Thoracic aorta (tissue), 2 donors: Measurements from ENCODE around the gene PRKCB. TPM values are rescaled to one million over a fixed set of nuclear protein-coding genes. Genes with fewer than 3 reads are reported as not detected.

Source experiments
- ATAC-seq: fragments of 150-250 bp; one replicate; pipeline ENCODE4 v1.8.0; 2017; ENCODE audit warnings: low read depth; ENCODE audit not compliant: insufficient number of reproducible peaks, low FRiP score
- DNase-seq: peaks from one replicate; pipeline ENCODE4 v3.0.0-alpha.2; 2020; ENCODE audit warnings: low spot score
- H3K27ac ChIP-seq, 2 donors: fragments of 200-600 bp; sonication (generic); 1 replicate in 1 of 2; 2 replicates in 1 of 2; pipeline ENCODE4 v1.5.1; 2016; ENCODE audit warnings: mild to moderate bottlenecking in 2 of 2, moderate library complexity in 2 of 2
- H3K27me3 ChIP-seq: fragments of 200-600 bp; sonication (generic); replicated peaks from 2 replicates; pipeline ENCODE4 v1.6.0; 2016; ENCODE audit warnings: mild to moderate bottlenecking; ENCODE audit not compliant: insufficient read depth
- H3K36me3 ChIP-seq: fragments of 200-600 bp; sonication (generic); one replicate; pipeline ENCODE4 v1.5.1; 2016
- H3K4me1 ChIP-seq, 2 donors: fragments of 200-600 bp; sonication (generic); 1 replicate in 1 of 2; 2 replicates in 1 of 2; pipeline versions ENCODE4 v1.5.1 to v1.6.0; 2016; ENCODE audit warnings: low read depth in 2 of 2, mild to moderate bottlenecking in 1 of 2; ENCODE audit not compliant: control insufficient read depth in 1 of 2
- H3K4me3 ChIP-seq: fragments of 200-600 bp; sonication (generic); 2 replicates; pipeline ENCODE4 v1.5.1; 2016; ENCODE audit warnings: mild to moderate bottlenecking
- H3K9me3 ChIP-seq: fragments of 200-600 bp; sonication (generic); 2 replicates; pipeline ENCODE4 v1.5.1; 2016
- total RNA-seq, 2 donors: library from RNA; depleted of rRNA; stranded (reverse); fragments of >200 nt; gene quantifications; one replicate each; pipeline versions ENCODE4 v1.1.0 to v1.2.3, GENCODE V29; 2016
- TF ChIP-seq, protein P1 (sequence below): fragments of 200-600 bp; sonication (generic); IDR thresholded peaks from one replicate; pipeline ENCODE4 v1.5.1; 2019; ENCODE audit warnings: antibody characterized with exemption

The PRKCB gene
- total RNA-seq, 2 donors from 2014 or later: 3.4 to 7.5 TPM

DNA sequence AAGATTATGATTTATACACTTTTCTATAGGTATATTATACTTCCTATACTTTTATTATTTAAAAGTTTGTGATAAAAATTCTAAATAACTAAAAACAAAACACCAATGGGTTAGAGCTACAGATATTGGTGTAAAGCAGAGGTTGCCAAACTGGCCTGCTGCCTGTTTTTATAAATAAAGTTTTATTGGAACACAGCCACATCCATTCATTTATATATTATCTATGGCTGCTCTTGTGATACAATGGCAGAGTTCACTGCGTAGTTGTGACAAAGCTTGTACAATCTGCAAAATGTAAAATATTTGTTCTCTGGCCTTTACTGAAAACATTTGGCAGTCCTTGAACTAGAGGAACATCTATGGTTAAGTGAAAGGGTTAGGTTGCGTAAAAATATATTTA, 208.7 kb downstream of the PRKCB start:
- H3K36me3 ChIP-seq: no peaks in the 10 kb centered on the region
- no peaks in the 10 kb centered on the region for H3K27me3 ChIP-seq
- H3K9me3 ChIP-seq: no peaks in the 10 kb centered on the region
- no peak overlapping the region for H3K27ac ChIP-seq
- ATAC-seq (no peak), DNase-seq (no peak)
- no peak overlapping the region for H3K4me3 ChIP-seq
- TF ChIP-seq, protein P1, sequence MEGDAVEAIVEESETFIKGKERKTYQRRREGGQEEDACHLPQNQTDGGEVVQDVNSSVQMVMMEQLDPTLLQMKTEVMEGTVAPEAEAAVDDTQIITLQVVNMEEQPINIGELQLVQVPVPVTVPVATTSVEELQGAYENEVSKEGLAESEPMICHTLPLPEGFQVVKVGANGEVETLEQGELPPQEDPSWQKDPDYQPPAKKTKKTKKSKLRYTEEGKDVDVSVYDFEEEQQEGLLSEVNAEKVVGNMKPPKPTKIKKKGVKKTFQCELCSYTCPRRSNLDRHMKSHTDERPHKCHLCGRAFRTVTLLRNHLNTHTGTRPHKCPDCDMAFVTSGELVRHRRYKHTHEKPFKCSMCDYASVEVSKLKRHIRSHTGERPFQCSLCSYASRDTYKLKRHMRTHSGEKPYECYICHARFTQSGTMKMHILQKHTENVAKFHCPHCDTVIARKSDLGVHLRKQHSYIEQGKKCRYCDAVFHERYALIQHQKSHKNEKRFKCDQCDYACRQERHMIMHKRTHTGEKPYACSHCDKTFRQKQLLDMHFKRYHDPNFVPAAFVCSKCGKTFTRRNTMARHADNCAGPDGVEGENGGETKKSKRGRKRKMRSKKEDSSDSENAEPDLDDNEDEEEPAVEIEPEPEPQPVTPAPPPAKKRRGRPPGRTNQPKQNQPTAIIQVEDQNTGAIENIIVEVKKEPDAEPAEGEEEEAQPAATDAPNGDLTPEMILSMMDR: no peak
- no peaks in the 10 kb centered on the region for H3K4me1 ChIP-seq

GRCh38 chr16:24045641-24046040, 209.9 kb downstream of the PRKCB start:
- no peaks in the 10 kb centered on the region for H3K9me3 ChIP-seq
- ATAC-seq (no peak), DNase-seq (no peak)
- no peaks in the 10 kb centered on the region for H3K27me3 ChIP-seq
- no peaks in the 10 kb centered on the region for H3K36me3 ChIP-seq
- H3K4me1 ChIP-seq: no peaks in the 10 kb centered on the region
- no peak overlapping the region for H3K27ac ChIP-seq
- TF ChIP-seq, protein P1: no peak
- no peak overlapping the region for H3K4me3 ChIP-seq

DNA sequence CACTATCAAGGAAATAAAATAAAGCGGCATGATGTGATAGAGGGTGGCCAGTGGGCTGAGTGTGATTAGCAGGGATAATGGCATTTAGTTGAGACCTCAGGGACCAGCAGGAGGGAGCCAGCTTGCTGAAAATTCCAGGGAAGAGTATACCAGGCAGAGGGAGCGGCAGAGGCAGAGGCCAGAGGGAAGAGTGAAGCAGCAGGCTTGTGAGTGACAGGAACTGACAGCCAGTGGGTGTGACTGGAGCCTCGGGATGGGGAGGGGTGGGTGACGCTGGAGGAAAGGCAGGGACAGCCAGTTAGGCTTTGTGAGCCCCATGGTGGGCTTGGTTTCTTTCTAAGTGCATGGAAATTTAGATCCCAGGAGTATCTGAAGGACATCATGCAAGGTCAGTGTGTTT, 210.7 kb downstream of the PRKCB start:
- ATAC-seq: no peak
- H3K27me3 ChIP-seq: no peaks in the 10 kb centered on the region
- no peak overlapping the region for H3K27ac ChIP-seq
- H3K4me3 ChIP-seq: no peak overlapping the region
- no peaks in the 10 kb centered on the region for H3K36me3 ChIP-seq
- no peaks in the 10 kb centered on the region for H3K4me1 ChIP-seq
- no peaks in the 10 kb centered on the region for H3K9me3 ChIP-seq
- DNase-seq: no peak
- TF ChIP-seq, protein P1: no peak

DNA sequence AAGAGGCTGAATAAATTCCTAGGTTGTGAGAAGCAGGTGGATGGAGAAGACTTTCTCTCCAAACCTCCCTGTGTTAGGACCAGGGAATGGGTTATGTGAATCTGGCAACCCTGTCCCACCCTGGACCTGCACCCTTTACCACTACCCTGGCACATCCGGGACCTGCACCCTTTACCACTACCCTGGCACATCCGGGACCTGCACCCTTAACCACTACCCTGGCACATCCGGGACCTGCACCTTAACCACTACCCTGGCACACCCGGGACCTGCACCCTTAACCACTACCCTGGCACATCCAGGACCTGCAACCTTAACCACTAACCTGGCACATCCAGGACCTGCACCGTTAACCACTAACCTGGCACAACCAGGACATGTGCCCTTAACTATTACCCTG, 213.3 kb downstream of the PRKCB start:
- H3K27ac ChIP-seq: no peak overlapping the region
- no peak overlapping the region for H3K4me3 ChIP-seq
- H3K36me3 ChIP-seq: no peaks in the 10 kb centered on the region
- H3K27me3 ChIP-seq: no peaks in the 10 kb centered on the region
- no peaks in the 10 kb centered on the region for H3K9me3 ChIP-seq
- TF ChIP-seq, protein P1: no peak
- no peaks in the 10 kb centered on the region for H3K4me1 ChIP-seq
- DNase-seq: no peak
- no peak for ATAC-seq

DNA sequence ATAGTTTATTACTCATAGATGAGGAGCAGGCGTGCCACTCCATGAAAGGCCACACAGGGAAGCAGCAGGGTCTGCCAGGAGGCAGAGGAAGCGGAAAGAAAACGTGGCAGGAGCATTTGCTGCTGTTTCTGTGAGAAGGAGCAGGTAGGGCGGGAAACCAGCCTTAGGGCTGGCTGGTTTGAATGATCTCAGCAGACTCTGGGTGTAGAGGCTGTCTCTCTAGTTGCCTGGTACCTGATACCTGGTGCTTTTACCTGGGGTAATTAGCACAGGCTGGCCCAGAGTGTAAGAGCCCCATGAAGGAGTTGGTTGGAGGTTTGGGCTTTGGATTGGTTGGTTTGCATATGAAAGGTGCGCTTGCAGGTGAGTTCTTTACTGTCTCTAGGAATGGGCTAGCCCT, 215.3 kb downstream of the PRKCB start:
- Histone ChIP-seq H3K9me3 (no peaks in the 10 kb centered on the region), H3K27ac (no peak overlapping the region), H3K4me3 (no peak overlapping the region), H3K36me3 (no peaks in the 10 kb centered on the region), H3K4me1 (no peaks in the 10 kb centered on the region), H3K27me3 (no peaks in the 10 kb centered on the region)
- TF ChIP-seq, protein P1: no peak
- ATAC-seq (no peak), DNase-seq (no peak)
